GM12878 (cell line): ENCODE measurements around the gene WSCD1. TPM values are rescaled to one million over a fixed set of nuclear protein-coding genes. Genes with fewer than 3 reads are reported as not detected.

Experiments
- ATAC-seq: fragments of 200-7000 bp; cut with Tn5 transposase; 3 replicates; pipeline ENCODE4 v1.9.1; 2020; ENCODE audit warnings: mild to moderate bottlenecking, moderate library complexity
- BruUV-seq: library from RNA; stranded (reverse); fragments of 400-500 nt; replicated peaks from 2 replicates; lab custom pipeline; 2021; lab: Mats Ljungman, UMichigan
- CTCF ChIA-PET: fragments of 300-600 bp; sonication (Branson Sonifier 250); formaldehyde crosslinking; extraction: SDS; loops from one replicate; lab custom pipeline; 2021; ENCODE audit warnings: inconsistent platforms; lab: Yijun Ruan, JAX
- POLR2A ChIA-PET: fragments of 350-600 bp; formaldehyde crosslinking; extraction: SDS; loops from one replicate; lab custom pipeline; 2021; ENCODE audit warnings: inconsistent platforms; lab: Charles Lee
- RAD21 ChIA-PET: fragments of 300-600 bp; sonication (Branson Sonifier 250); formaldehyde crosslinking; loops from one replicate; lab custom pipeline; 2023; ENCODE audit warnings: antibody characterized with exemption; ENCODE audit not compliant: unreplicated experiment; lab: Charles Lee
- SMC1A ChIA-PET: fragments of 300-600 bp; sonication (Branson Sonifier 250); formaldehyde crosslinking; loops from one replicate; lab custom pipeline; 2023; ENCODE audit not compliant: unreplicated experiment, uncharacterized antibody; lab: Charles Lee
- DNase-seq: peaks from one replicate; pipeline ENCODE4 v3.0.0-alpha.2; 2011; ENCODE audit warnings: low read depth, low spot score
- FAIRE-seq: peaks from 3 replicates; lab custom pipeline; 2011; peaks lifted over from hg19 to GRCh38; lab: Jason Lieb, UNC
- H2AFZ ChIP-seq: 2 replicates; pipeline ENCODE4 v1.6.0; 2011; ENCODE audit warnings: low read depth, low read length, control low read depth; ENCODE audit not compliant: control insufficient read depth
- H3K27ac ChIP-seq: 2 replicates; pipeline ENCODE4 v1.5.1; 2011; ENCODE audit warnings: control low read depth; ENCODE audit not compliant: control insufficient read depth, insufficient read depth
- H3K27me3 ChIP-seq, 2 experiments: replicated peaks in 1 of 2; 2 replicates each; pipeline versions ENCODE4 v1.6.0 to v1.6.1; 2011; ENCODE audit warnings: low read length in 1 of 2; ENCODE audit not compliant: control insufficient read depth in 2 of 2, insufficient read depth in 2 of 2
- H3K36me3 ChIP-seq, 2 experiments: 2 replicates each; pipeline ENCODE4 v1.5.1; 2011; ENCODE audit warnings: low read length in 1 of 2; ENCODE audit not compliant: control insufficient read depth in 2 of 2, insufficient read depth in 2 of 2
- H3K4me1 ChIP-seq: 2 replicates; pipeline ENCODE4 v1.6.1; 2011; ENCODE audit warnings: mild to moderate bottlenecking, low read length, moderate library complexity, mixed read lengths; ENCODE audit not compliant: control insufficient read depth, insufficient read depth
- H3K4me2 ChIP-seq: 2 replicates; pipeline ENCODE4 v1.6.0; 2011; ENCODE audit warnings: control low read depth; ENCODE audit not compliant: control insufficient read depth, insufficient read depth
- H3K4me3 ChIP-seq: fragments of 200-600 bp; sonication (generic); 2 replicates; pipeline ENCODE4 v1.5.1; 2016
- H3K79me2 ChIP-seq: 2 replicates; pipeline ENCODE4 v1.6.0; 2011; ENCODE audit warnings: low read length; ENCODE audit not compliant: control insufficient read depth, insufficient read depth
- H3K9ac ChIP-seq: 2 replicates; pipeline ENCODE4 v1.8.0; 2011; ENCODE audit warnings: low read length, control low read depth, mixed read lengths; ENCODE audit not compliant: control insufficient read depth, insufficient read depth
- H3K9me3 ChIP-seq: replicated peaks from 3 replicates; pipeline ENCODE4 v1.5.1; 2011; ENCODE audit warnings: mild to moderate bottlenecking, low read length; ENCODE audit not compliant: control insufficient read depth, insufficient read depth
- H4K20me1 ChIP-seq: 2 replicates; pipeline ENCODE4 v1.6.0; 2011; ENCODE audit not compliant: control insufficient read depth, insufficient read depth
- BCL3 ChIP-seq: IDR thresholded peaks from 2 replicates; pipeline ENCODE4 v1.6.1; 2011; ENCODE audit warnings: borderline replicate concordance, low read depth, mild to moderate bottlenecking, moderate library complexity, low read length; ENCODE audit not compliant: insufficient read depth, poor library complexity, severe bottlenecking
- HDAC2 ChIP-seq: fragments of 200-600 bp; sonication (generic); IDR thresholded peaks from 2 replicates; pipeline ENCODE4 v1.6.1; 2017
- RB1 ChIP-seq: fragments of 450-650 bp; formaldehyde crosslinking; IDR thresholded peaks from 2 replicates; pipeline ENCODE4 v1.6.1; 2017; ENCODE audit warnings: mild to moderate bottlenecking, borderline replicate concordance
- ZNF384 ChIP-seq: IDR thresholded peaks from 2 replicates; pipeline ENCODE4 v1.6.1; 2012; ENCODE audit warnings: low read depth, mild to moderate bottlenecking, low read length, improper control_type of control experiment, borderline replicate concordance
- WGBS: methylation state at CpG from one replicate; pipeline ENCODE4 v1.1.6; 2016; ENCODE audit warnings: low lambda C conversion rate; ENCODE audit not compliant: insufficient replicate concordance, insufficient coverage; ENCODE audit errors: missing lambda C conversion rate; 5-methylcytosine and 5-hydroxymethylcytosine counted together
- in situ Hi-C: fragments of 300-500 bp; cut with MboI; formaldehyde crosslinking; loops from 9 replicates; pipeline ENCODE4 v1.14.3; 2018; ENCODE audit warnings: mixed read lengths
- intact Hi-C: fragments of 100-400 bp; cut with micrococcal nuclease; formaldehyde crosslinking; loops from one replicate; pipeline ENCODE4 v1.14.2; 2022; ENCODE audit not compliant: unreplicated experiment
- polyA plus RNA-seq, 11 experiments: library from polyadenylated mRNA; depleted of rRNA in 4 of 11; unstranded in 6 of 11; stranded (reverse) in 5 of 11; fragments of >200 nt; fragmentation: Nextera tagmentation in 4 of 11; fragmentation: Illumina TruSeq in 1 of 11; extraction: Ambion mirVana in 4 of 11; extraction: Trizol in 1 of 11; gene quantifications; 1 replicate in 1 of 11; 2 replicates in 10 of 11; pipeline versions ENCODE4 v1.2.1 to v1.2.3, GENCODE V29; 2011 to 2016; ENCODE audit warnings: inconsistent platforms in 2 of 11, missing spikeins in 2 of 11, low read depth in 1 of 11
- total RNA-seq, 4 experiments: library from RNA; depleted of rRNA in 3 of 4; stranded (reverse); fragments of >200 nt in 3 of 4; fragmentation: Illumina TruSeq in 1 of 4; extraction: Trizol in 1 of 4; gene quantifications; 2 replicates each; pipeline versions ENCODE4 v1.2.1 to v1.2.3, GENCODE V29; 2013 to 2021

WSCD1 gene
- total and polyA plus RNA-seq, 10 of the 15 experiments (the other 5 are each of a cell fraction or from before 2014, with no cell fraction given): 0.01 to 0.16 TPM; not detected in 8

DNA sequence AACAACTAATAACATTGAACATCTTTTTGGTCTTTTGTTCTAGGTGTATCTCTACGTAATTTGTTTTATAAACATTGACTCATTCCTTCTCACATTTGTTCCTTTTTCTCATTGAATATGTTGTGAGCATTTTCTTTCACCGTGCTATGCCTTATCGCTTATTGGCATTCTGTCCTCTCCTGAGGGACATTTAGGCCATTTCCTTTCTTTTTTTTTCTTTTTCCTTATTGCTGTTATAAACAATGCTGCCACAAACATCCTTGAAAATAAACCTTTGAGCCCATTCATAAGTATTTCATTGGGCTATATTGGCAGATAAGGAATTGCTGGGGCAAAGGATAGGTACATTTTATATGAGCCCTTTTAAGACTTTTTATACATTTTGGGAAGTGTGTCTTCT is 32.4 kb downstream of the WSCD1 start:
- H3K4me1 ChIP-seq: no peaks in the 10 kb centered on the region
- BruUV-seq: no TSS peak
- ChIA-PET CTCF (no interaction called here), RAD21 (no interaction called here), SMC1A (no interaction called here), POLR2A (no interaction called here)
- TF ChIP-seq ZNF384 (no peak), BCL3 (no peak), RB1 (no peak)
- in situ Hi-C loops: no loop called here
- no peak overlapping the region for H2AFZ ChIP-seq
- intact Hi-C loops: no loop called here
- H4K20me1 ChIP-seq: no peaks in the 10 kb centered on the region
- no peak overlapping the region for H3K9ac ChIP-seq
- ATAC-seq (no peak), DNase-seq (no peak), FAIRE-seq (no peak)
- no peak overlapping the region for H3K27ac ChIP-seq
- H3K9me3 ChIP-seq: no peaks in the 10 kb centered on the region
- WGBS: 35% methylated on average over 3 of the region's 3 CpGs
- no peak overlapping the region for H3K4me3 ChIP-seq
- H3K4me2 ChIP-seq: no peak overlapping the region
- no peaks in the 10 kb centered on the region for H3K79me2 ChIP-seq
- H3K27me3 ChIP-seq: no peaks in the 10 kb centered on the region; a peak in 1 of 4 replicates
- no peaks in the 10 kb centered on the region for H3K36me3 ChIP-seq

DNA sequence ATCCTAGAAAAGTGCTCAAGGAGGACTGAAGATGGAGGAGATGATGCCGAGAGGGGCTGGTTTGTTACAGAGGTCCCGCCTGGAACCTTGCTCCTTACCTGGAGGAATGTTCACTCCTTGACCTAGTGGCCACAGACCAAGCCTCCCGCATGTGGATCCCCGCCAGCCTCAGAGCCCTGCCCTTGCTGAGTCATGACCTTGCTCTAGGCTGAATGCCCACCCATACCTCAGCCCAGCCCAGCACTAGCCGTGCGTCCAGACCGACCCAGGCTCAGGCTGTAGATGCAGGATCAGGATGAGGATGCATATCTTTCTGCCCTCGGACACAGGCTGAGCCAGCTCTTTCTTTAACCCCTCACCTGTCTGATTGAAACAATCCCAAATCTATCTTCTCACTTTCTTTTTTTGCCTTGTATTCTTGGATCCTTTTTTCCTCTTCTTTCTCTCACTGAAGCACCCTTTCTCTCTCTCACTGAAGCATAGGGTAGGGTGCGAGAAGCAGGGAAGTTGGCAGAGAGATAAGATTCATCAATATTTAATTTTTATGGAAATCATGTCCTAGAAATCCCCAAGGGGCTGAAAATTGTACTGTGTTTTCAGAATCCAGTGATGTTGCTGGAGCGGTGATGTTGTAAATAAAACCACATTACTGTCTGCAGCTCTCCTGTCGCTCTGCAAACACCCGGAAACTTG is 34.9 kb downstream of the WSCD1 start:
- TF ChIP-seq HDAC2: no peak
- H3K9ac ChIP-seq: no peak overlapping the region
- no peak for FAIRE-seq

More for the DNA sequence above, 34.9 kb downstream of the WSCD1 start:
- POLR2A ChIA-PET: no interaction called here
- no TSS peak for BruUV-seq
- no peaks in the 10 kb centered on the region for H4K20me1 ChIP-seq
- no peaks in the 10 kb centered on the region for H3K79me2 ChIP-seq
- WGBS: 45% methylated on average over 12 of the region's 12 CpGs
- RAD21 ChIA-PET: no interaction called here
- no peaks in the 10 kb centered on the region; a peak in 1 of 4 replicates for H3K27me3 ChIP-seq
- no peak overlapping the region for H3K4me3 ChIP-seq
- SMC1A ChIA-PET: no interaction called here
- no peak overlapping the region for H3K4me2 ChIP-seq
- intact Hi-C loops (no loop called here), in situ Hi-C loops (no loop called here)
- H3K4me1 ChIP-seq: peaks cover 7% of the 10 kb centered on the region
- H3K9me3 ChIP-seq: no peaks in the 10 kb centered on the region
- no peak overlapping the region for H2AFZ ChIP-seq
- no peak overlapping the region for H3K27ac ChIP-seq
- CTCF ChIA-PET: no interaction called here
- no peaks in the 10 kb centered on the region for H3K36me3 ChIP-seq
- ATAC-seq: no peak
- no peak for DNase-seq
